Activated CD8-positive, alpha-beta memory T cell treated with anti-CD3 and anti-CD28 coated beads, Interleukin-2, amount 50 U/mL, for 1 hour (primary cell): Measurements from ENCODE around the gene CLASP1.
"Not testable (repeated sequence)": the region's sequence is repeated elsewhere in the genome, so short reads cannot be mapped to it uniquely, and the experiment has no call there.

ENCODE experiments used
- DNase-seq: peaks from one replicate; pipeline ENCODE4 v3.0.0-alpha.2; 2020; ENCODE audit errors: extremely low read depth

CLASP1 gene

GRCh38 chr2:121582272-121582671, 67.0 kb downstream of the CLASP1 start:
- DNase-seq: no peak

GRCh38 chr2:121579309-121579708, 70.0 kb downstream of the CLASP1 start:
- no peak for DNase-seq

DNA sequence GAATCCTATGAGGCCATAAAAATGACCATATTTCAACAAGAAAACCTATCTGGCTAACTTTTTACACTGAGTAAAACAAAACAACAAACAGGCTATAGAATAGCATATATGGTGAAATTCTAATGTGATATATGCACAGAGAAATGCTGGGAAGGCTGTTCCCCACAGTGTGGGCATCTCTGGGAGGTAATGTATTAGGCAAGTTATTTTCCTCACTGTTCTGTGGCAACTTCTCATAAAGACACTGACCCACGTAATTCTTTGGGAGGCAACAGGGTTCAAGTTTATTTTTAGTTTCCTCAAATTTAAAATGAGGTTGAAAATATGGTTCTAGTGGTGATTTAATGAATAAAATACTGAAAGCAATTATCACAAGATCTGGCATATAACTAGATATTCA, 71.9 kb downstream of the CLASP1 start:
- no peak for DNase-seq

- no peak for DNase-seq
Observed at GRCh38 chr2:121576263-121576662, 73.0 kb downstream of the CLASP1 start.

- DNase-seq: no peak
Observed at GRCh38 chr2:121575800-121576199, 73.5 kb downstream of the CLASP1 start.

GRCh38 chr2:121570667-121571055, 78.6 kb downstream of the CLASP1 start:
- no peak for DNase-seq

GRCh38 chr2:121570036-121570666, 79.1 kb downstream of the CLASP1 start:
- no peak for DNase-seq

DNA sequence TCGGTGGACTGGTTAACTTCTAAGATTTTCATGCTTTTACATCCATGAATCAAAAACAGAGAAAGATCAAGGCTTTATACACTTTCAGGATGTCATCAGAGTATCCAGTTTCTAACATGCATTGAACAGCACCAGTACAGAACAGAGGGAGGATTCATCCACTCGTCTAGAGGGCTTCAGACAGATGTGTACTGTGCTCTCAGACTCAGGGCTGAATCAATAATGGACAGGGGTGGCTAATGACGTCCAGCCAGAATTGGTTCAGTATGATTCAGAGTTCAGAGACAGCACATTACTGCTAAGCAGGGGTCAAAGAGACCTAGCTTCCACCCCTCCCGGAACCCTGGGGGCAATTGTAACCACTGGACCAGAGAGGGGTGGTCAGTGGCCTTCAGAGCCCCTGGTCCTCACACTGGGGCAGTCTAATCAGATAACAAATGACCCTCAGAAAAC, 81.3 kb downstream of the CLASP1 start:
- no peak for DNase-seq

GRCh38 chr2:121567452-121567851, 81.8 kb downstream of the CLASP1 start:
- no peak for DNase-seq

GRCh38 chr2:121565389-121566250, 83.6 kb downstream of the CLASP1 start:
- no peak for DNase-seq

DNA sequence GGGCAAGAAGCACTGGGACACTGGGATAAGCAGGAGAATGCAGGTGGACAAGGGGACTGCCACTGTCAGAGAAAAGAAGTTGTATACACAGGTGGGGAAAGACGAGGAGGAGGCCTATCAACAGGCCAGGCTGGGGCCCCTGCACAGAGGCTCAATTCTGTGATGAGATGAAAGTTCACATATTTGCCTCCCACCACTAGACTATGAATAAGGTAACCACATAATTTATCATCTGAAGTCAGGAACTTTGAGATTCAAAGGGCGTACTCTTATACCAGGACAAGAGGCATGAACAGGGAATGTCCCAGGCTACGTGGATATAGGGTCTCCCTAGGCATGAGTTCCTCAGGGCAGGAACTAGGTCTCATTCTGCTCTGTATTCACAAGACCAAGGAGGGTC, 84.4 kb downstream of the CLASP1 start:
- no peak for DNase-seq

- not testable (repeated sequence) for DNase-seq
Observed at GRCh38 chr2:121563754-121564153, 85.5 kb downstream of the CLASP1 start.

GRCh38 chr2:121562269-121563176, 86.7 kb downstream of the CLASP1 start:
- no peak for DNase-seq

- no peak for DNase-seq
Observed at GRCh38 chr2:121561617-121562268, 87.5 kb downstream of the CLASP1 start.

GRCh38 chr2:121558329-121558728, 90.9 kb downstream of the CLASP1 start:
- no peak for DNase-seq

- no peak for DNase-seq
Observed at GRCh38 chr2:121555008-121555407, 94.3 kb downstream of the CLASP1 start.

DNA sequence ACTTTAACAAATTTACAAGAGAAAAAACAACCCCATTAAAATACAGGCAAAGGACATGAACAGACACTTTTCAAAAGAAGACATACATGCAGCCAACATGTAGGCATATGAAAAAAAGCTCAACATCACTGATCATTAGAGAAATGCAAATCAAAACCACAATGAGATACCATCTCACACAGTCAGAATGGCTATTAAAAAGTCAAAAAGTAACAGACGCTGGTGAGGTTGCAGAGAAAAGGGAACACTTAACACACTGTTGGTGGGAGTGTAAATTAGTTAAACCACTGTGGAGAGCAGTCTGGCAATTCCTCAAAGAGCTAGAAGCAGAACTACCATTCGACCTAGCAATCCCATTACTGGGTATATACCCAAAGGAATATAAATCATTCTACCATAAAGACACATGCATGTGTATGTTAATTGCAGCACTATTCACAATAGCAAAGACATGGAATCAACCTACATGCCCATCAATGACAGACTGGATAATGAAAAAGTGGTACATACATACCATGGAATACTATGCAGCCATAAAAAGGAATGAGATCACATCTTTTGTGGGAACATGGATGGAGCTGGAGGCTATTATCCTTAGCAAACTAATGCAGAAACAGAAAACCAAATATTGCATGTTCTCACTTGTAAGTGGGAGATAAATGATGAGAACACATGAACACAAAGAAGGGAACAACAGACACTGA, 96.6 kb downstream of the CLASP1 start:
- not testable (repeated sequence) for DNase-seq

DNA sequence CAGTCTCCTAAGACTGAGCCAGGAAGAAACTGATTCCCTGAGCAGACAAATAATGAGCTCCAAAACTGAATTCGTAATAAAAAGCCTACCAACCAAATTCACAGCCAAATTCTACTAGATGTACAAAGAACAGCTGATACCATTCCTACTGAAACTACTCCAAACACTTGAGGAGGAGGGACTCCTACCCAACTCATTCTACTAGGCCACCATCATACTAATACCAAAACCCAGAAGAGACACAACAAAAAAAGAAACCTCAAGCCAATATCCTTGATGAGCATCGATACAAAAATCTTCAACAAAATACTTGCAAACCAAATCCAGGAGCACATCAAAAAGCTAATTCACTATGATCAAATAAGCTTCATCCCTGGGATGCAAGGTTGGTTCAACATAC, 98.6 kb downstream of the CLASP1 start:
- DNase-seq: no peak

DNA sequence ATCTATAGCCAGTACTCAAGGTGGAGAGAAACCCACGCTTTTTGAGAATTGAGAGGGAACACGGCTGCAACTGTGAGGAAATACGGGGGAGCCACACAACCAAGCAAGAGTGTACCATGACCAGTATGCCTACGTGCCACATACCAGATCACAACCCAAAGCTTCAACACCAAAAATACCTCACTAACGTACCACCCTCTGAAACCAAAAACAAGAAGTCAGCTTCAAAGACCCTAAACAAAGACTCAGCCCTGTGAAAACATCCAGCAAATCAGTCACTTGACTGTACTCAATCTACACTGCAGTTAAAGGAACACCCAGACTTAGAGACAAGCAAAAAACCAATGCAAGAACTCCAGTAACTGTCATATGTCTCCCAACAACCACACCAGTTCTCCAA, 101.6 kb downstream of the CLASP1 start:
- DNase-seq: no peak

DNA sequence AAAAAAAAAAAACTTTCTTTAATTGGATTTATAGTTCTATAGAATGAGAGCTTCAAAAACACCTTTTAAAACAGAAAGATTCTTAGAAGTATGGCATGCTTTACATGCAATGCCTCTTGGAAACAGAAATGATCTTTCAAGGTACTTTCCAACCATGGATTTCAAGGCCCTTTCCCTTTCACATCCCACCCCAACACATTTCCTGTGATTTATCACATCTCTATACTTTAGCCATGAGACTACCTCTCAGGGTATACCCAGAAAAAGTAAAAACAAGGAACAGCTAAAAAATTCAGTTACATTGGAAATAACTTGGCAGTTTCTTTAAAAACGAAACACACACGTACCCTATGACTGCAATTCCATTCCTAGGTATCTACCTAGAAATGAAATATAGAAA, 103.3 kb downstream of the CLASP1 start:
- no peak for DNase-seq

- DNase-seq: no peak
Observed at GRCh38 chr2:121545257-121545656, 104.0 kb downstream of the CLASP1 start.
